Germinal center (tissue), 1 donor: ENCODE results near the gene INO80.
"Not testable (repeated sequence)": the region's sequence is repeated elsewhere in the genome, so short reads cannot be mapped to it uniquely, and the experiment has no call there.

Experiments used
- DNase-seq: peaks from one replicate; pipeline ENCODE4 v3.0.0; 2012; ENCODE audit warnings: mixed read lengths, low spot score

INO80 gene, protein sequence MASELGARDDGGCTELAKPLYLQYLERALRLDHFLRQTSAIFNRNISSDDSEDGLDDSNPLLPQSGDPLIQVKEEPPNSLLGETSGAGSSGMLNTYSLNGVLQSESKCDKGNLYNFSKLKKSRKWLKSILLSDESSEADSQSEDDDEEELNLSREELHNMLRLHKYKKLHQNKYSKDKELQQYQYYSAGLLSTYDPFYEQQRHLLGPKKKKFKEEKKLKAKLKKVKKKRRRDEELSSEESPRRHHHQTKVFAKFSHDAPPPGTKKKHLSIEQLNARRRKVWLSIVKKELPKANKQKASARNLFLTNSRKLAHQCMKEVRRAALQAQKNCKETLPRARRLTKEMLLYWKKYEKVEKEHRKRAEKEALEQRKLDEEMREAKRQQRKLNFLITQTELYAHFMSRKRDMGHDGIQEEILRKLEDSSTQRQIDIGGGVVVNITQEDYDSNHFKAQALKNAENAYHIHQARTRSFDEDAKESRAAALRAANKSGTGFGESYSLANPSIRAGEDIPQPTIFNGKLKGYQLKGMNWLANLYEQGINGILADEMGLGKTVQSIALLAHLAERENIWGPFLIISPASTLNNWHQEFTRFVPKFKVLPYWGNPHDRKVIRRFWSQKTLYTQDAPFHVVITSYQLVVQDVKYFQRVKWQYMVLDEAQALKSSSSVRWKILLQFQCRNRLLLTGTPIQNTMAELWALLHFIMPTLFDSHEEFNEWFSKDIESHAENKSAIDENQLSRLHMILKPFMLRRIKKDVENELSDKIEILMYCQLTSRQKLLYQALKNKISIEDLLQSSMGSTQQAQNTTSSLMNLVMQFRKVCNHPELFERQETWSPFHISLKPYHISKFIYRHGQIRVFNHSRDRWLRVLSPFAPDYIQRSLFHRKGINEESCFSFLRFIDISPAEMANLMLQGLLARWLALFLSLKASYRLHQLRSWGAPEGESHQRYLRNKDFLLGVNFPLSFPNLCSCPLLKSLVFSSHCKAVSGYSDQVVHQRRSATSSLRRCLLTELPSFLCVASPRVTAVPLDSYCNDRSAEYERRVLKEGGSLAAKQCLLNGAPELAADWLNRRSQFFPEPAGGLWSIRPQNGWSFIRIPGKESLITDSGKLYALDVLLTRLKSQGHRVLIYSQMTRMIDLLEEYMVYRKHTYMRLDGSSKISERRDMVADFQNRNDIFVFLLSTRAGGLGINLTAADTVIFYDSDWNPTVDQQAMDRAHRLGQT (N-terminal part only)

DNA sequence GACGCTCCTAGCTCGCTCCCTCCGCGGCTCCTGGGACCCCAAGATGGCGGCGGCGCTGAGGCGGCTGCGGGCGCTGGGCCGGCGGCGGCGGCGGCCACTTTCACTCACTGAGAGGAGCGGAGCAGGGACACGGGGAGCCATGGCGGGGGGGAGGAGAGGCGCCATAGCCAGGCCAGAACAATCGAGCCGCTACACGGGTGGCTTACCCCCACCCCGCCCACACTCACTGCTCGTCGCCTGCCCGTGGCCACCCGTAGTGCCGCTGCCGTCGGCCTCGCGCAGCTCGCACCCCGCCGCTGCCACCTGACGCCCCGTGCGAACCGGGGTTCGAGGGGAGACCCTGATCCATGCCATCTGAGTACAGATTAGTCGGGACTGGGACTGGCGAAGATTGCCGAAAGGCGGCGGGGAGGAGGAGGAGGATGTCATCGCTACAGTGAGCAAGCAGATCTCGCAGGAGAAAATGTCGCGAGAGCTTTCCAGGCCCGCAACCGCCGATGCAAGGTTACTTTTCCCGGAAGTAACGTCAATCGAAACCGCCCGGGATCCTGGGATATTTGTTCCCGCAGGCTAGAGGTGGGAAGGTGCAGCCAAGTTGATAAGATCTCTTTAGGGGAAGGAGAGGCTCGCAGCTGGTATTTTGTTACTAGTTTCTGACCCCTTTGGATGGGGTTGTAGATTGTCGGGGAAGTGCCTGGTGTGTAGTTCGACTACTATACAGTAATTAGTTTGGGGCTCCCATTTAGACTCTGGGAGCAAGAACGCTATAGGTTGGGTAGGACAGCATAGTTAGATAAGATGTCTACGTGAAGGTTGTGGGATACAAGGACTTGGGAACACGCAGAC, at the start of gene INO80:
Gene INO80 (minus strand): TSS at position 165 of the 846 bp plus-strand sequence. CDS start 19,970 bp downstream, outside the sequence.
- DNase-seq, result peak; percentile 89

DNA sequence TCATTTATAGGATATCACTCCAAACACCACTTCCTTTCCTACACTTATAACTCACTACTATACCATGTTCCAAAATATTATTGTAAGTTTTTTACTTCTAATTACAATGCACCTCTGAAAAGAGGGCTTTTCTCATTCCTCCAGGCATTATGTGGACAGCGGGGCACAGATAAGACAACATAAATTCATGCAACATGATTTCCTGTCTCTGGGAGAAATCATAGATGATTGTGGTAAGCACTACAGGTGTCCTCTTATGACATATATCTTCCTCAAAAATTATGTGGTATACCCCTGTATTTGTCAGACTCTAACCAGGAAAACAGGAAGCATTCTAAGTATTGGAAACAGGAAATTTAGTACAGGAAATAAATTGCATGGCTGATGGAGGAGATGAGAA, 45.7 kb upstream of the INO80 start:
- DNase-seq, result no peak

DNA sequence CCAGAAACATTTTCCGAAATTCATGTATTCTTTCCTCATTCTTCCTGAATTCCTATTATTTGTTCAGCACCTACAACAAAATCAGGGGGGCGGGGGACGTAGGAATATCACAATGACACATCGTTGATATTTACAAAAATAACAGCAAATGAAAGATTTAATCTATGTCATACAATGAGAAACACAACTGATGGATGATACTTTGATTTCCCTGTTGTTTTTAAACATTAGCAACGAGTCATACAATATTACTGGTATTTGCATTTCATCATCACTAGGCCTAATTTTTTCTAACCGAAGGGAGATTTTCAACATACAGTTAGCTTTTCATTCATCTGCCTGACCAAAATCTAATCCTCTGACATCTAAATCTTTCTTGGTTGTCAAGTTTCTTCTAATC, 45.3 kb upstream of the INO80 start:
- DNase-seq, result no peak

DNA sequence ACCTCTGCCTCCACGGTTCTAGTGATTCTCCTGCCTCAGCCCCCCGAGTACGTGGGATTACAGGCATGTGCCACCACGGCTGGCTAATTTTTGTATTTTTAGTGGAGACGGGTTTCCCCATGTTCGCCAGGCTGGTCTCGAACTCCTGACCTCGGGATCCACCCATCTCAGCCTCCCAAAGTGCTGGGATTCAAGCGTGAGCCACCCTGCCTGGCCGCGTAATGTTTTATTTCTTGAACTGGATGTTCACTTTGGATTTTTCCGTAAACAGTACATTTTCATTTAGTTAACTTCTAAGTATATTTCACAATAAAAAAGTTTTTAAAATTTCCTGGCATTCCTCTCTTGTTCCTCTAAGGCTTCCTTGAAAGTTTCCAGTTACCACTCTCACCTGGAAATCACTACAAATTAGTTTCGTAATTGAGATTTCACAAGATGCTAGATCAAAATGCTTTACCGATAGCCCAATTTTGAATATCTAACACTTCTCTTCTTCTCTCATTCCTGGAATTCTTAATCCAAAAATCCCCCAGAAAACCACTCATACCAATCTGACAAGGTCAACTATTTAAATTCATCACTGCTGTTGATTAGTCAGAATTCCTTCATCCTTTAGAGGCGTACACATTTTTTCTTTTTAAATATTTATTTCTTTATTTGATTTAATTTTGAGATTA, 44.7 kb upstream of the INO80 start:
- DNase-seq, result no peak

DNA sequence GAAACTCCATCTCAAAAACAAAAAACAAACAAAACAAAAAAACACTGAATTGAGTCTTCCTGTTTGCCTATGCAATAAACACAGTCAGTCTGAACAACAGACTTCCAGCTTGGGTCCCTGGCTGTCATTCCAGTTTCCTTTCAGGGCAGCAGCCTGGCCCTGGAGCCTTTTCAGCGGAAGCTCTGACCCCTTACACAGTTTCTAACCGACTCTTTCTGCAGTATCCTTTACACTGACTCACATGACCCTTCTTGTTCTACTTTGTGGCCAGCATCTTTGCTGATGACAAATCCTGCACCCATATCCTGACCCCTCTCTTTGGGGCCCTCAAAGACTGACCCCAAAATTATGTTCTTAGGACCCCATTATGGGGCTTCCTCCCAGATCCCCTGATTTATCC, 38.3 kb upstream of the INO80 start:
- DNase-seq, result no peak

DNA sequence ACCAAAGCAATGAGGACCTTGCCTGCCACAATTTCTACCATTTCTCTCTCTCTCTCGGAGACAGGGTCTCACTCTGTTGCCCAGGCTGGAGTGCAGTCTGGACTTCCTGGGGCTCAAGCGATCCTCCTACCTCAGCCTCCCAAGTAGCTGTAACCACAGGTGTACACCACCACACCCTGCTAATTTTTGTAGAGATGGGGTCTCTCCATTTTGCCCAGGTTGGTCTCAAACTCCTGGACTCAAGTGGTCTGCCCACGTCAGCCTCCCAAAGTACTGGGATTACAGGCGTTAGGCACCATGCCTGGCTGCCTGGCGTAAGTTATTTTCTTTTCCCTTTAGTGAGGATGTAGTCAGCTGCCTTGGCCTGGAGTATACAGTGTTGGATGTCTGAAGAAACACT, 37.7 kb upstream of the INO80 start:
- DNase-seq, result no peak

DNA sequence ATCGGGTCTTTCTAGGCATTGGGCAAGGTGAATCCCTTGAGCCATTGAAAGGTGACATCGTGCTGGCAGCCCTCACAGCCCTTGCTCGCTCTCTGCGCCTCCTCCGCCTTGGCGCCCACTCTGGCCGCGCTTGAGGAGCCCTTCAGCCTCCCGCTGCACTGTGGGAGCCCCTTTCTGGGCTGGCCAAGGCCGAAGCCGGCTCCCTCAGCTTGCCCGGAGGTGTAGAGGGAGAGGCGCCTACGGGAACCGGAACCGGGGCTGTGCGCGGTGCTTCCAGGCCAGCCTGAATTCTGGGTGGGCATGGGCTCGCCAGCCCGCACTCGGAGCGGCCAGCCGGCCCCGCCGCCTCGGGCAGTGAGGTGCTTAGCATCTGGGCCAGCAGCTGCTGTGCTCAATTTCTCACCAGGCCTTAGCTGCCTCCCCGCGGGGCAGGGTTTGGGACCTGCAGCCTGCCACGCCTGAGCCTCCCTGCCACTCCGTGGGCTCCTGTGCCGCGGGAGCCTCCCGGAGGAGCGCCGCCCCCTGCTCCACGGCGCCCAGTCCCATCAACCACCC, 35.4 kb upstream of the INO80 start:
- DNase-seq, result no peak

DNA sequence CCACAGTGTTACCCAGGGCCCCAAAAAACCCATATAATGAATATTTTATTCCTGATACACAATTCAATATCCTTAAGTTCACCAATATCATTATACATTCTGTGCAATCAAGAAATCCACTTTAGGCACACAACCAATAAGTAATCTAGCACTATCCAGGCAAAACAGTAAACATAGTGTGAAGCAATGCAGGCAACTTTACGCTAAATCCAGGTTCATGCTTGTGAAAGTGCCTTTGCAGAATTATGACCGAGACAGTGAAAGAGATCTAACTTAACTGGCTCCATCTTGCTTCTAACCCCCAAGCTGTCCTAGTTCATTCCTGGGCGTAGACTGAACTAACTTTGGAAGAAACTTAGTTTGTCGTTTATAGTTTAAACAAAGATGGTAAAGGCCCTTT, 34.2 kb upstream of the INO80 start:
- no peak for DNase-seq

DNA sequence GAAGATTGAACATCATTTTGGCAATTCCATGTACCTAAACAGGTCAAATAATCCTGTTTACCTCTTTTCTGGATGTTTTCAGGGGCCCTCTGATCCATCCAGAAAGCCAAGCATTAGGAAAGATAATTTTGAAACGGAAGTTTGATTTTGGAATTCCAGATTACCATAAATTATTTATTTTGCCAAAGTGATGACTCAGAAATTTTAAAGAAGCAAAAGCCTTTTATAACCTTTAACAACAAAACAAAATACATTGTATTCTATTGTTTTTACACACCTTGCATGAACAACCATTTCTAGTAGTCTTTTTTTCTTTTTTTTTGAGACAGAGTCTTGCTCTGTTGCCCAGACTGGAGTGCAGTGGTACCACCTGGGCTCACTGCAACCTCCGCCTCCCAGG, 32.0 kb upstream of the INO80 start:
- DNase-seq, result no peak

DNA sequence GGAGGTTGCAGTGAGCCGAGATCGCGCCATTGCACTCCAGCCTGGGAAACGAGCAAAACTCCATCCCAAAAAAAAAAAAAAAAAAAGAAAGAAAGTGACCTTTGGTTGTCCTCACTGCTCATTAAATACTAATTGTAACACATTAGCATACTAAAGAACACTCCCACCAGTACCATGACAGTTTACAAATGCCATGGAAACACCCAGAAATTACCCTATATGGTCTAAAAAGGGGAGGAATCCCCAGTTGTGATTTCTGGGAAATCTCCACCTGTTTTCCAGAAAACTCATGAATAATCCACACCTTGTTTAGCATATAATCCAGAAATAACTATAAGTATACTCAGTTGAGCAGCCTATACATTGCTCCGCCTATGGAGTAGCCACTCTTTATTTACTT, 23.5 kb upstream of the INO80 start:
- no peak for DNase-seq

DNA sequence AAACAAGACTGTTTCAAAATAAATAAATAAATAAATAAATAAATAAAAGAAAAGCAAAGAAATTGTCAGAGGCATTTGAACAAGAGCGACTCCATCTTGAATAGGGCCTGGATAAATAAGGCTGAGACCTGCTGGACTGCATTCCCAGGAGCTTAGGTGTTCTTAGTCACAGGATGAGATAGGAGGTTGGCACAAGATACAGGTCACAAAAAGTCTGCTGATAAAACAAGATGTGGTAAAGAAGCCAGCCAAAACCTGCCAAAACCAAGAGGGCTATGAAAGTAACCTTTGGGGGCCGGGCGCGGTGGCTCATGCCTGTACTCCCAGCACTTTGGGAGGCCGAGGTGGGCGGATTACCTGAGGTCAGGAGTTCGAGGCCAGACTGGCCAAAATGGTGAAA, 23.0 kb upstream of the INO80 start:
- DNase-seq, result not testable (repeated sequence)

DNA sequence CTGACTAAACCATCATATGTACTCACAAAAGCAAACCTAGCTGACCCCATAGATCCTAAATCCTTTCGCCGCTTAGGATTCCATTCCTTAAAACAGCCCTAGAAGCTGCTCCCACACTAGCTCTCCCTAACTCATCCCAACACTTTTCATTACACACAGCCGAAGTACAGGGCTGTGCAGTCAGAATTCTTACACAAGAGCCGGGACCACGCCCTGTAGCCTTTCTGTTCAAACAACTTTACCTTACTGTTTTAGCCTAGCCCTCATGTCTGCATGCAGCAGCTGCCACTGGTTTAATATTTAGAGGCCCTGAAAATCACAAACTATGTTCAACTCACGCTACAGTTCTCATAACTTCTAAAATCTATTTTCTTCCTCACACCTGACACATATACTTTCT, 19.5 kb upstream of the INO80 start:
- not testable (repeated sequence) for DNase-seq

DNA sequence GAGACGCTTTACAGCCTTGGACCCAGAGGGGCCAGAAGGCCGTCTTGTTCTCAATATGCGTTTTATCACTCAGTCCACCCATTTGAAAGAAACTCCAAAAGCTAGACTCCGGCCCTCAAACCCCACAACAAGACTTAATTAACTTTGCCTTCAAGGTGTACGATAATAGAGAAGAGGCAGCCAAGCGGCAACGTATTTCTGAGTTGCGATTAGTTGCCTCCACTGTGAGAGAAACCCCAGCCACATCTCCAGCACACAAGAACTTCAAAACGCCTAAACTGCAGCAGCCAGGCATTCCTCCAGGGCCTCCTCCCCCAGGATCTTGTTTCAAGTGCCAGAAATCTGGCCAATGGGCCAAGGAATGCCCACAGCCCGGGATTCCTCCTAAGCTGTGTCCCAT, 17.4 kb upstream of the INO80 start:
- no peak for DNase-seq

DNA sequence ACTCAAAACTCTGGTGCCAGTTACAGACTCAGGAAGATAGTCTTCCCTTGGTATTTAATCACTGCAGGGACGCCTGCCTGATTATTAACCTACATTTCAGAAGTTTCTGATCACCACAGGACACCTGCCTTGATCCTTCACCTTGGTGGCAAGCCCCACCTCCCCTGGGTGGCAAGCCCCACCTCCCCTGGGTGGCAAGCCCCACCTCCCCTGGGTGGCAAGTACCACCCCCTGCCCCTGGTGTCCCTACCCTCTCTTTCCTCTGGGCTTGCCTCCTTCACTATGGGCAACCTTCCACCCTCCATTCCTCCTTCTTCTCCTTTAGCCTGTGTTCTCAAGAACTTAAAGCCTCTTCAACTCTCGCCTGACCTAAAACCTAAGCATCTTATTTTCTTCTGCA, 16.0 kb upstream of the INO80 start:
- DNase-seq, result not testable (repeated sequence)

DNA sequence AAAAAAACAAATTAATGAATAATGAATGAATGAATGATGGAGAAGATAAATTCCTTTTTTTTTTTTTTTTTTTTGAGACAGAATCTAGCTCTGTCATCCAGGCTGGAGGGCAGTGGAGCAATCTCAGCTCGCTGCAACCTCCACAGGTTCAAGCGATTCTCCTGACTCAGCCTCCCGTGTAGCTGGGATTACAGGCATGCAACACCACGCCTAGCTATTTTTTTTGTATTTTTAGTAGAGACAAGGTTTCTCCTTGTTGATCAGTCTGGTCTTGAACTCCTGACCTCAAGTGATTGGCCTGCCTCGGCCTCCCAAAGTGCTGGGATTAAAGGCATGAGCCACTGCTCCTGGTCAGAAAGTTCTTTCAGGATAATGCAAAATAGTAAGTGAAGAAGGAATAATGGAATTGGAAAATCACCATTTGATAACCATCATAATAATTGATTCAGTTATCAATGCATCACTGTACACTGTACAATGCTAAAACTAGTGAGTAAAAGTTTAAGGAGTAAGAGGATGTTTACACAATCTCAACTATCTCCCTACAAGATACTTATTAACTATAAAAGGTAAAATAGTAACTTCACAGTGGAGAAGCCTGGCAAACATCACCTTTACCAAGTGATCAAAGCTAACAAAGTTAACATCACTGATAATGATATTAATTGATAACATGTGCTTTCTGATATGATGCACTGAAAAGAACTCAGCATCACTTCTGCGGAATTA, 12.3 kb upstream of the INO80 start:
- DNase-seq, result no peak

DNA sequence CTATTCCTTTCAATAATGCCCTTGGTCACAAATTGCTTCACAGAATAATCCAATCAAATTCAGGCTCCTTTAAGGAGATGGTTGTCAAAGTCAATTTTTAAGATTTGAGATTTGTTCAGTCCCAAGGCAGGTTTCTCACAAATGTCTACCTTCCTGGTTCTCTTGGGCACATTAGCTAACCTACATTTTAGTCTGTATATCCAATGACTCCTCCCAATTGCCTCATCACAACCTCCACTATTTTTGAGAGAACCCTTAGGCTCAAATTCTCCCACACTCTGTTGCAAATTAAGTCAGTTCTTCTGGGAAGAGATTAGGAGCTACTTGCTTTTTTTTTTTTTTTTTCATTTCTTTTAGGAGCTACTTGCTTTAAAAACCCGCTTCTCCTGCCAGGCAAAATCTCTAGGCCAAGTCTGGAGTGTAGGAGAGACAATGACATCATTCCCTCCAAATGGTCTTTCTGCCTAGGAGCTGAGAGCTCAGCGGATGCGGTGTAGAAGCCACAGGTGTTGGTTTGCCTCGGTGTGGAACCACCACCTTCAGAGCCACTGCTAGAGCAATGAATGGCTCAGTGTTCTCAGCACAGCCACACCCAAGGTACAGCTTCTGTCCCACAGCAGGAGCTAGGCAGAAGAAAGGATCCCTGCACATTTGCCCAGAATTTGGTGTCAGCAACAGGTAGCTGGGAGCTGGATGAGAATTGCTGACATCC, 10.0 kb upstream of the INO80 start:
- no peak for DNase-seq

DNA sequence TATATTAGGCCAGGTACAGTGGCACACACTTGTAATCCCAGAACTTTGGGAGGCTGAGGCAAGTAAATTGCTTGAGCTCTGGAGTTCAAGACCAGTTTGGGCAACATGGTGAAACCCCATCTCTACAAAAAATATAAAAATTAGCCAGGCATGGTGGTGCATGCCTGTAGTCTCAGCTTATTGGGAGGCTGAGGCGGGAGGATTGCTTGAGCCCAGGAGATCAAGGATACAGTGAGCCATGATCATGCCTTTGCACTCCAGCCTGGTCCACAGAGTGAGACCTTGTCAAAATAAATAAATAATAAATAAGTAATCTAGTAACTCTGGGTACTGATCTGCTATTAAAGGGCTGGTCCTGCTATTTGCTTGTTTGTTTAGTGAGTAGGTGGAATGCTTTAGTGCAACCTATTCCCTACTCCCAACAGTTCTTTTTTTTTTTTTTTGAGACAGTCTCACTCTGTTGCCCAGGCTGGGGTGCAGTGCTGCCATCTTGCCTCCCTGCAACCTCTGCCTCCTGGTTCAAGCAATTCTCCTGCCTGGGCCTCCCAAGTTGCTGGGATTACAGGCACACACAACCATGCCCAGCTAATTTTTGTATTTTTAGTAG, 9.1 kb upstream of the INO80 start:
- DNase-seq, result no peak

DNA sequence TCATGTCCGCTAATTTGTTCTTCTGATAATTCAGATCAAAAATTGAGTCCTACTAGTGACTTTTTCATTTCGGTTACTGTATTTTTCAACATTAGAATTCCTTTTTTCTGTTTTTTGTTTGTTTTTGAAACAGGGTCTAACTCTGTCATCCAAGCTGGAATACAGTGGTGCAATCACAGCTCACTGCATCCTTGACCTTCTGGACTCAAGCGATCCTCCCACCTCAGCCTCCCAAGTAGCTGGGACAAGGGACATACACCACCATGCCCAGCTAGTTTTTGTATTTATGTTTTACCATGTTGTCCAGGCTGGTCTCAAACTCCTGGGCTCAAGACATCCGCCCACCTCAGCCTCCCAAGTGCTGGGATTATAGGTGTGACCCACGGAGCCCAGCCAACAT, 8.0 kb upstream of the INO80 start:
- no peak for DNase-seq

DNA sequence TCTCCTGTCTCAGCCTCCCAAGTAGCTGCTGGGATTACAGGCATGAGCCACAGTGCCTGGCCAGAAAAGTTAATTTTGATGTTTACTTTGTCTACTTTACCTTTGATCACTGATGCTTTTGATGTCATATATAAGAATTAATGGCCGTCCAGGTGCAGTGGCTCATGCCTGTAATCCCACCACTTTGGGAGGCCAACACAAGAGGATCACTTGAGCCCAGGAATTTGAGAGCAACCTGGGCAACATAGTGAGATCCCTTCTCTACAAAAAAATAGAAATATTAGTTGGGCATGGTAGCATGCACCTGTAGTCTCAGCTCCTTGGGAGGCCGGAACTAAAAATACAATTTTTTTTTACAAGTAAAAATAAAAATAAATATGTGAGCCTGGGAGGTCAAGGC, 6.8 kb upstream of the INO80 start:
- no peak for DNase-seq
